ENCODE results near the gene GRIK4.

Gene GRIK4

GRCh38 chr11:120793806-120794479, 282.4 kb downstream of the GRIK4 start:
- in situ Hi-C loops (cut with HindIII; ENCODE audit: low sequenced_read_pairs) = loop anchor here (5.0 kb wide), 1 partner anchor 42 kb away; no protein-coding TSS in a partner anchor
- TF ChIP-seq CTCF (IDR thresholded peaks at IDR 0.05; ENCODE audit: low read depth, low read length, missing control alignments) = no peak
- no peak overlapping the region for H3K4me3 ChIP-seq (ENCODE audit: low read depth, low read length)
- no peak for DNase-seq (ENCODE audit: low read depth)

- no peak overlapping the region for H3K4me3 ChIP-seq (ENCODE audit: low read depth, low read length)
- in situ Hi-C loops (cut with HindIII; ENCODE audit: low sequenced_read_pairs) = loop anchor here (5.0 kb wide), 1 partner anchor 42 kb away; no protein-coding TSS in a partner anchor
- no peak for TF ChIP-seq CTCF (IDR thresholded peaks at IDR 0.05; ENCODE audit: low read depth, low read length, missing control alignments)
- DNase-seq (ENCODE audit: low read depth) = no peak
These were observed 283.2 kb downstream of the GRIK4 start for GRCh38 chr11:120794748-120795147.

GRCh38 chr11:120795185-120795584, 283.6 kb downstream of the GRIK4 start:
- no peak for DNase-seq (ENCODE audit: low read depth)
- no peak overlapping the region for H3K4me3 ChIP-seq (ENCODE audit: low read depth, low read length)
- in situ Hi-C loops (cut with HindIII; ENCODE audit: low sequenced_read_pairs) = no loop called here
- no peak for TF ChIP-seq CTCF (IDR thresholded peaks at IDR 0.05; ENCODE audit: low read depth, low read length, missing control alignments)

- TF ChIP-seq CTCF (IDR thresholded peaks at IDR 0.05; ENCODE audit: low read depth, low read length, missing control alignments) = no peak
- no peak overlapping the region for H3K4me3 ChIP-seq (ENCODE audit: low read depth, low read length)
- DNase-seq (ENCODE audit: low read depth) = no peak
- in situ Hi-C loops (cut with HindIII; ENCODE audit: low sequenced_read_pairs) = no loop called here
These were observed 285.6 kb downstream of the GRIK4 start for GRCh38 chr11:120797143-120797542.

- no peak for DNase-seq (ENCODE audit: low read depth)
- no peak overlapping the region for H3K4me3 ChIP-seq (ENCODE audit: low read depth, low read length)
- TF ChIP-seq CTCF (IDR thresholded peaks at IDR 0.05; ENCODE audit: low read depth, low read length, missing control alignments) = no peak
- in situ Hi-C loops (cut with HindIII; ENCODE audit: low sequenced_read_pairs) = no loop called here
These were observed 287.3 kb downstream of the GRIK4 start for GRCh38 chr11:120798854-120799253.

GRCh38 chr11:120800206-120800605, 288.7 kb downstream of the GRIK4 start:
- no peak for DNase-seq (ENCODE audit: low read depth)
- in situ Hi-C loops (cut with HindIII; ENCODE audit: low sequenced_read_pairs) = no loop called here
- H3K4me3 ChIP-seq (ENCODE audit: low read depth, low read length) = no peak overlapping the region
- TF ChIP-seq CTCF (IDR thresholded peaks at IDR 0.05; ENCODE audit: low read depth, low read length, missing control alignments) = no peak

Measured in astrocyte of the cerebellum (primary cell).